HG03095 (cell line): ENCODE data around the gene POLR3K.

Experiments
- ATAC-seq: cut with Tn5 transposase; IDR thresholded peaks from one replicate; pipeline ENCODE4 v1.9.1; 2021; ENCODE audit warnings: moderate library complexity; ENCODE audit not compliant: unreplicated experiment

POLR3K gene

DNA sequence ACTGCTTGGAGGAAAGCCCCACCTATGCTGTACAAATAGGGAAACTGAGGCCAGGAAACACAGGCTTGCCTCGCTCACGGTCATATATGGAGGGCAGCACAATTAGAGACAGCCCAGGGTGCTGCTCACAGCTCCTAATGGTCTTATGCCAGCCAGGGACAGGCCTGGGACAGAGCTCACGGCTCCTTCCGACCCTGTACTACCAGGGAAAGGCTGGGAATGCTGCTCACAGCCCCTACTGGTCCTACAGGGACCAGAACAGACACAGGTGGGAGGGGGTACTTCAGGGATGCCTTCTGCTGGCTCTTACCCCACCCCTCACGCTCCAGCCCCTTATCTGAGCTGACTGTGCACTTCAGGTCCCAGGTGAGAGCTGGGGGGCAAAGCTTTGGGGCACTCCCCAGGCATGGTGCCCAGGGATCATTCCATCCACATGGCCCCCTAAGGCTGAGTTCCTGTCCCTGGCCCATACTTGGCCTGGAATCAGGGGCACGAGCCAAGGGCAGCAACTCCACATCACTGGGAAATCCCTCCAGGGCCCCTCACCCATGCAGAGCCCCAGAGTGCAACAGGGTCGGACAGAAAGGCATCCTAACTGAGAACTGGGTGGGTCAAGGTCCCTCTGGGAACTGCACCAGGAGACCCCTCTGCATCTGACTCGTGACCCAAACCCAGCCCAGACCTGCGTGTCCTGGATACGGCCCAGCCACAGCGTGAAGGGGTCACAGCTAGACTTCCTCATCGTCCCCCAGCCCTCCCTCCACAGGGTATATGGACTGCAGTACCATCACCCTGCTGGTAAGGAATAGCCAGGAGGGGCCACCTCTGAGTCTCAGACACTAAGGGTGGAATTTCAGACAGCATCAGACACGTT is 13.1 kb upstream of the POLR3K start:
- no peak for ATAC-seq

GRCh38 chr16:65745-66144 is 12.3 kb upstream of the POLR3K start:
- ATAC-seq: no peak

DNA sequence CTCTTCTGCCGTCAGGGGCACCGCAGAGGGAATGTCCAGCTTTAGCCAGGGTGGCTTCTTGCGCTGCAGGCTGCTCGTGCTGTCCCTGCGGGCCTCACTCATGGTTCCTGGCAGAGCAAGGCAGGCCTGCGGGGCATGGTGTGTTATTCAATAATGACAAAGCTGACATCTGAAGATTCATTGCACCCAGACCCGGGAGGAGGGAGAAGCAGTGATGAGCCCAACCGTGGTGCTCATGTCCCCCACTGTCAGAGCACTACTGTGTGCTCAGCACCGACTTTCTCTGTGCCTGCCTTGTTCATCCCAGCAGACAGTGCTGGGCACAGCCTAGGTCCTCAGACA is 11.5 kb upstream of the POLR3K start:
- ATAC-seq: no peak

DNA sequence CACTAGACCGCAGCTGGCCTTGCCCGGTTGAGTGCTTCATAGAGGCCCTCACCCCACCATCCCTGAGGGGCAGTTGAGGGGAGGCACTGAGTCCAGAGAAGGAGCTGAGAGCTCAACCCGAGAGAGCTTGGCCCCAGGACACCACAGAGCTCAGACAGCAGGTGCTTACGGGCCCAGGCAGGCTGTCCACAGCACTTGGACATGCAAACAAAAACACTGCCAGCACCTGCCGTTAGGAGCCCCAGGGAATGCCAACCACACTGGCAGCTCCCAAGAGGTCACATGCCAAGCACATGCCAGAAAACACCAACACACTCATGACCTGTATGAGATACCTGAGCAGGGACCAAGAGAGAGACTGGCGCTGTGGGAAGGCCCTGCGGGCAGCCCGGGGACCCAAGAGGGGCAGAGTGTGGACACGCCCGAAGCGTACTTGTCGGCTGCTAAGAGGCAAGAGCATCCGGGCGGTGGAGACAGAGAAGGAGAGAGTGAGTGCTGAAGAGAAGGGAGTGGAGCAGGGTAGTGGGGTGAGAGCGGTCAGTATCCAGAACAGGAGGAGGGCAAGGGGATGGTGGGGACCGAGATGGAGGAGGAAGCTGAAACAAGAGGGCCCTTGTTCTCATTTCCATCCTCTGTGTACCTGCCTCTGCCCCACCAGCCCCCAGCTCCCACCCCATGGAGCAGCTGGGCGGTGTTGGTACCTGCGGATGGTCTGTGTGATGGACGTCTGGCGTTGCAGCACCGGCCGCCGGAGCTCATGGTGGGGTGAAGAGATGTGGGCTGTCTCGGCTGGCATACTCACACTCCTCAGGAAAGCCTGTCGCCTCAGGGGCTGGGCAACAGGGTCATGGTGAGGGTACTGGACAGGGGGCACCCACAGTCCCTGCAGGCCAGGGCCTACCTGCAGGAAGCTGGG is 10.8 kb upstream of the POLR3K start:
- no peak for ATAC-seq

DNA sequence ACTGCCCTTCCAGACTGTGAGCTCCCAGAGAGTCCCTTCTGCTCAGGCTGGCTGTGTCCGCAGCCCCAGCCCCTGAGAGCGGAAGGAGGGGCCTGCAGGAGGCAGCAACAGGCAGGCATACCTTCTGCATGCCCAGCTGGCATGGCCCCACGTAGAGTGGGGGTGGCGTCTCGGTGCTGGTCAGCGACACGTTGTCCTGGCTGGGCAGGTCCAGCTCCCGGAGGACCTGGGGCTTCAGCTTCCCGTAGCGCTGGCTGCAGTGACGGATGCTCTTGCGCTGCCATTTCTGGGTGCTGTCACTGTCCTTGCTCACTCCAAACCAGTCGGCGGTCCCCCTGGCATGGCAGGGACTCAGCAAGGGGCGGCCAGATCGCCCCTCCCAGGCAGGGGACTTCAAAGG is 10.1 kb upstream of the POLR3K start:
- no peak for ATAC-seq

GRCh38 chr16:62968-63391 is 9.6 kb upstream of the POLR3K start:
- no peak for ATAC-seq

DNA sequence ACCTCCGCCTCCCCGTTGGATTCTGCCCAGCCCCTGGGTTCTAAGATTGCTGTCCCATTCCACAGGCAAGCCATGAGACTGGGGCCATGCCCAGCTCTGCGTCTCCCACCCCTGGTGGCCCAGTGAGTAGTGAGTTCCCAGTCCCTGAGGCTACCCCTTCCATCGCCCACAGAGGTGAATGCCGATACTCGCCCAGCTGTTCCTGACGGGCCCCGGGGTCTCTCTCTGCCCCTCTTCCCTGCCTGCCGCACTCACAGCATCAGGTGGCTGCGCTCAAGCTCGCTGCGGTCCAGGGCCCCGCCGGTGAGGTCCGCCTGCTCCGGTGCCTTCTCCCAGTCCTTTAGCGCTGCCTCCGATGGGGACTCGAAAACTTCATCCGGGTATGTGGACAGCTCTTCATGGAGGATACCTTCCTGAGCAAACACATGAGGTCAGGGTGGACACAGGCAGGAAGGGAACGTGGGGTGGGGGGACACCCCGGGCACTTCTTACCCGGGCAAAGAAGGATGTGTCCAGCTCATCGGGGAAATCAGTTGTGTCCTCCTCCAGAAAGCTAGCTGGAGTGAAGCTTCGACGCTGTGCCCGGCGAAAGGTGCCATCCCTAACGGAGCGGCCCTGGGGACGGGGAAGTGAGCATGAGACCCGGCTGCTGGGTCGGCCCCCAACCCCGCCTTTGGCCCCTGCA is 9.0 kb upstream of the POLR3K start:
- ATAC-seq: no peak

DNA sequence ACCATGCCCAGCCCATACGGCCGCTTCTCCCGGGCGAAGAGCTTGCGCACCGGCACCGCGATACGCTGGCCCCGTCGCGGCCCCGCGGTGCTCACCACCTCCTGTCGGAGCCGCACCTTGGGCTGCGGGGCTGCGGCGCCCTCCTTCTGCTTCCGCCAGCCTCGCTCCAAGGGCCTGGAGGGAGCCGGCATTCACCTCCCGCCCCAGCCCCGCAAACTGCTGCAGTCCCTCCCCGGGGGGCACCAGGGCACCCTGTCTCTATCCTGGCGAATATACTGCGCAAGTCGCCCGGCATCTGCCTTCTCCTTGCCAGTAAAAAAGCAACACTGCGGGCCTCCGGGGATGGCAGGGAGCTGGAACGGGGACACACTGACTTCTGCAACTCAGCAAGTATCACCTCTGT is 8.5 kb upstream of the POLR3K start:
- ATAC-seq: no peak

- no peak for ATAC-seq
Observed at GRCh38 chr16:60929-61878, 7.8 kb upstream of the POLR3K start.

GRCh38 chr16:60166-60565 is 6.8 kb upstream of the POLR3K start:
- no peak for ATAC-seq

DNA sequence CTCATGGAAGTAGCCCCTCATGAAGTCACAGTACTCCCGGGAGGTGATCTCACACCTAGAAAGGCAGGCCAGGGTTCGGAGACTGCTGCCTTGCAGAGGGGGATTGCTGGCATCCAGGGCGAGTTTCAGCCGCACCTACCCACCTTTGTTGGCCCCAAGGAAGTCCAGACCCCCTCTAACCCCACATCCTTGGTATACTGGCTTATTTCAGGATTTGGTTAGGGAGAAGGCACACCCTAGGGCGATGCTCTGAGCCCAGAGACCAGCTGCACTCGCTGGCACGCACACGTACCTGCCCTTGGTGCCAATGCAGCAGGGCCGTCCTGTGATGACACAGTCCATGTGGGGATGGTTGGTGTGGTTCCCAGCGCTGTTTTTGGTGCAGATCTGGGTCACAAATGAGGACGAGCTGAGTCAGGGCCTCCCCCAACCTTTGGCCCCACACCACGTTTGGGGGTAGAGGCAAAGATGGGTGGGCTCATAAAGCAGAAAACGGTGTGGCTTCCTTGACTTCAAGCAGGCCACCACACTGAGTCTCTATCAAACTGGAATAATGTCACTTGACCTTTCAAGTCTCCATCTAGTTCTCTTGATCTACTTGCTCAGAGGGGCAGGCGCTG is 6.1 kb upstream of the POLR3K start:
- no peak for ATAC-seq

DNA sequence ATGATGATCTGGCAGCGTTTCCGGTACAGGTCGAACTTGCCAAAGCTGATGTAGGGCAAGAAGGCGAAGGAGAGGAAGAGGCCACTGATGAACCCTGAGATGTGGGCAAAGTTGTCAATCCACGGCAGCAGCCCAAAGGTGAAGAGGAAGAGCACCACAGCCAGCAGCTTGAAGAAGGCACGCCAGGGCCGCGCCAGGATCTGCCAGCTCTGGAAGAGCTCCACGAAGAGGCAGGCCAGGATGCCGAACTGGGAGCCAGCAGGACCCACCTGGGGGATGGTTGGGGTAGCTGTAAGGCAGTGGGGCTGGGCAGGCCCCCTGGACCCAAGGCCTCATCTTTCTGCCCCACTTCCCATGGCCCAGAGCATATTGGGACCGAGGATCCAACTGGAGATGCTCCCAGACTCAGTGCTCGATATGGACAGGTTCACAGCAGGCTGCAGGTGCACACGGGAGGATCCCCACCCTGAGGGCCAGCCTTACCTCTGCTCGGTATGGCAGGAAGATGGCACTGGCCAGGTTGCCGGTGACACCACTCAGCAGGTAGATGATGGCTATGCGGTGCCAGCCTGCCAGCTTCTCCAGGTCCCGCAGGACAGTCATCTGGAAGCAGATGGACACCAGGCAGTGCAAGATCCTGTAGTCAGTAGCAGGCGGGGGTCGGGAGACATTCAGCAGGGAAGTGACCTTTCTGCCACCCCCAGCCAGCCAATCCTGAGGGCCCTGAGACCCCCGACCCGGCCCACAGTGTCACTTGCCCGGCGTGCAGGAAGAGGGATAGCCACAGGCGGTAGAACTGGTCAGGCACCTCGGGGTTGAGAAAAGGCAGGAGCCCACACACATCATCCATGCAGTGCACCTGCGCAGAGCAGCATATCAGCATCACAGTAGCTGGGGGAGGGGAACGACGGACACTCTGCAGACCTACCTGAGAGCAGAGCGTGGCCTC is 5.4 kb upstream of the POLR3K start:
- no peak for ATAC-seq

DNA sequence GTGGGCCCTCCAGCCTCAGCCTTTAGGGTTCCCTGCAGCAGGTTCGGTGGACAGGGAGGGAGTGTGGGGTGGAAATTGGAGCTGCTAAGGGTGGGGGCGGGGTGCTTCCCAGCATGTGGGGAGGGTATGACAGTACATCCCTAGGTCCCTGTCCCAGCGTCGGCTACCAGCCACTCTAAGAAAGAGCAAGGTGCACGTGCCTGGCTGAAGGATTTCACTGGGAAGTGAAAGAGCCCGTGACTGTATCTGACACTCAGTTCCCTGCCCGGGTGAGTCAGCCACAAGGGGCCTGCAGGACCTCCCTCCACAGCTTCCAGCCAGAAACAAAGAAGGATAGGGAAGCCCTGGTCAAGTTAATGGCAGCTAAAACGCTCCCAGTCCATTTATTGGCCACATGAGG is 4.3 kb upstream of the POLR3K start:
- ATAC-seq: no peak

DNA sequence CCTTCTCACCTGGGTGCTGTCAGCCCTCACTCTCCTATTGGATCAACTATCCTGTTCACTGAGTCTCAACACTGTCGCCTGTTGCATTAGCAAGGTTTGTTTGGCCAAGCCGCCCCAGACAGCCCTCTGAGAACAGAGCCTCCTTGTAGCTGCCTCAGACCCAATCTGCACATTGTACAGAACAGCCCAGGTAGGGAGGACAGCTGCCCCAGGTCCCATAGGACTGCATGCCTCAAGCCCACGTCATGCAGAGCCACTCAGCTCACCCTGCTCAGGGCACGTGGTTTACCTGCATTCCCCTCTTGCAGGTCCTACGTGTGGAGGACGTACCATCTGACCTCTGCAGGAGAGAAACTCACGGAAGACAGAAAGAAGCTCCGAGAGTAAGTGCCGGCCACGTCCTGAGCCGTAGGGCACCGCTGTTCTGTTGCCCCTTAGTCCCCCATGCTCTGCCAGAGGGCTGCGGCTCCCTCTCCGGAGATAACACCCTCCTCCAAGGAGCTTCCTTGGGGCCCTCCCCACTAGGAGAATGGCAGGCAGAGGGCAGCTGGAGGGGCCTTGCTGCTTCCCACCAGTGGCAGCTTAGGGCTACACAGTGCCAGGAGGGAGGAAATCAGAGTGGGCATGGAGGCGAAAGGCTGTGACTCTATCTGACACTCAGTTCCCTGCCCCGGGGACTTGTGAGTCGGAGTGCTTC is 3.0 kb upstream of the POLR3K start:
- no peak for ATAC-seq

GRCh38 chr16:55571-56136 is 2.2 kb upstream of the POLR3K start:
- no peak for ATAC-seq

DNA sequence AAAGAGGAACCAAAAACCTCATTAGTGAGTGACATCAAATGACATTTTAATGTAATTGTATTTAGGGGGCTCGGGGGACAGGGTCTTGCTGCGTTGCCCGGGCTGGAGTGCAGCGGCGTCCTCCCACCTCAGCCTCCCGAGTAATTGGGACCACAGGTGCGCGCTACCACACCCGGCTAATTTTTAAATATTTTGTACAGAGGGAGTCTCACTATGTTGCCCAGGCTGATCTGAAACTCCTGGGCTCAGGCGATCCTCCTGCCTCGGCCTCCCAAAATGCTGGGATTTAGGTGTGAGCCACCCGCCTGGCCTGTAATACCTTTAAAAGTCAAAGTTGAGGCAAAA is 801 bp upstream of the POLR3K start:
- no peak for ATAC-seq

DNA sequence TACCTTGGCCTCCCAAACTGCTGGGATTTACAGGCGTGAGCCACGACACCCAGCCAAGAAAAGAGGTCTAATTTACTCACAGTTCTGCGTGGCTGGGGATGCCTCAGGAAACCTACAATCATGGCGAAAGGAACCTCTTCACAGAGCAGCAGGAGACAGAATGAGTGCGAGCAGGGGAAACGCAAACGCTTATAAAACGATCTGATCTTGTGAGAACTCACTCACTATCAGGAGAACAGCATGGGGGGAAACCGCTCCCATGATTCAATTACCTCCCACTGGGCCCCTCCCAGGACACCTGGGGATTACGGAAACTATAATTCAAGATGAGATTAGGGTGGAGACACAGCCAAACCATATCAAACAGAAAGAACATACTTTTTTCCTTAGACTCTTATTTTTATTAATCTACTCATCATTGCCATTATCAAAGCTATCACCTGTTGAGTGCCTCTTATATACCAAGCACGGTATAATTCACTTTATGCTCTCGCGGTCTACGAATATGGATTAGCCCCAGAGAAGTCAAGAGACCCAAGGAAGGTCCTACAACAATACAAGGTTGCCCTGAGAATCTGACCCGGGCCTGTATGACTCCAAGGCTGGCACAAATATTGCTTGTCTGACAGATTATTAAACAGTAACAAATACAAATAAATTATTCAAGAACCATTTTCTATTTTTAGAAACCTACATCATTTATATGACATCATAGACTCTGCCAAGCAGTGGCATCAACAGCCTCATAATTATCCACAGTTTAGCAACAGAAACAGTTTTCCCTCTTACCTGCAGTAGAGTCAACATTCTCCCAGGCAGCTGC is 2.4 kb downstream of the POLR3K start:
- no peak for ATAC-seq
